ENCODE results near the gene SVOPL.
"Not testable (repeated sequence)": the region's sequence is repeated elsewhere in the genome, so short reads cannot be mapped to it uniquely, and the experiment has no call there.

The SVOPL gene

DNA sequence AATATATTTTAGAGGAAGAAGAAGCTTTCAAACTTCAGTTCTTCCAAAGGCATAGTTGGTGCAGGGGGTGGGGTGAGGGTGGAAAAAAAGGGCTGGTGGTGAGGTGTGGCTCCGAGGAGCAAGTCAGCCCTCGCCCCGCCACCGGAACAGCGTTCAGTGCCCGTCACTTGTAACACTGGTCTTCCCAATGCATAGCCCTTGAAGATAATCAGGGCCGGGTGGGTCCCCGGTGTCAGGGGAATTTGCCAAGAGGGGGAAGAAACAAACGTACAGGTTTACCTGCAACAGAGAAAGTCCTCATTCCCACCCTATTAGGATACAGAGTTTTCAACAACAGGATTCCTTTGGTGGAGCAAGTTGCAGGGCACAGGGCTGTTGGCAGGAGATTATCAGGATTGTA lies 1.5 kb downstream of the SVOPL start:
- no peak for DNase-seq

DNA sequence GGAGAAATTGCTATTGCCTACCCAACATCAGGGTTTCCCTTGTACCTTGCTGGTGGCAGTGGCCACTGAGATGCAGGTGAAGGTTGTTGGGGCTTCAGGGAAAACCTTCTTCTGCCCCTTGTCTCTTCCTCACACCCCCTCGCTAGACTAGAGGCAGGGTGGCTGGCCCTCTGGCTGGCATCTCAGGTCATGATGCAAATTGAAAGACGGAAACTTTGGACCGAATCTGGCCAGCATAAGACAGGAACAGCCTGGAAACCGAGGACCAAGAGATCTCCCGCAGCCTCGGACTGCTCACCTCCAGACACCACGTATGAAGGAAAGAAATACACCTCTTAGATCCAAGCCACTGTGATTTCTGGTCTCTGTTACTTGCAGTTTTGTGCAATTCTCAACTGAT lies 2.9 kb downstream of the SVOPL start:
- no peak for DNase-seq

DNA sequence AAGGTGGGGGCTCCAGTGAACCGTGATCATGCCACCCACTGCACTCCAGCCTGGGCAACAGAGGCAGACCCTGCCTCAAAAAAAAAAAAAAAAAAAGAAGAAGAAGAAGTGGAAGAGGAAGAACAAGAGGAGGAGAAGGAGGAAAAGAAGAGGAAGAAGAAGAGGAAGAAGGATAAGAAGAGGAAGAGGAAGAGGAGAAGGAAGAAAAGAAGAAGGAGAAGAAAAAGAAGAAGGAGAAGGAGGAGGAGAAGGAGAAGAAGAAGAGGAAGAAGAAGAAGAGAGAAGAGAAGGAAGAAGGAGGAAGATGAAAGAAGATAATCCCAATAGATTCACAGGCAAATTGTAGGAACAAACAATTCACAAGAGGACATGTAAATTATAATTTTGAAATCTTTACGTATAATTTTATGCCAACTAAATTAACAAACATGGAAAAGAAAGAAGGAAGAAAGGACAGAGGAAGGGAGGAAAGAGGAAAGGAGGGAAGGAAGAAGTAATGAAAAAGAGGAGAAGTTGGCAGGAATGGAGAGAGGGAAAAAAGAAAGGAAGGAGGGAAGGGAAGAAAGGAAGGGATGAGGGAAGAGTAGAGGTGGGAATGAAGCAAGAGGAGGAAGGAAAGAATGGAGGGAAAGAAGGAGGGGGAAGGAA lies 3.5 kb downstream of the SVOPL start:
- DNase-seq, result no peak

DNA sequence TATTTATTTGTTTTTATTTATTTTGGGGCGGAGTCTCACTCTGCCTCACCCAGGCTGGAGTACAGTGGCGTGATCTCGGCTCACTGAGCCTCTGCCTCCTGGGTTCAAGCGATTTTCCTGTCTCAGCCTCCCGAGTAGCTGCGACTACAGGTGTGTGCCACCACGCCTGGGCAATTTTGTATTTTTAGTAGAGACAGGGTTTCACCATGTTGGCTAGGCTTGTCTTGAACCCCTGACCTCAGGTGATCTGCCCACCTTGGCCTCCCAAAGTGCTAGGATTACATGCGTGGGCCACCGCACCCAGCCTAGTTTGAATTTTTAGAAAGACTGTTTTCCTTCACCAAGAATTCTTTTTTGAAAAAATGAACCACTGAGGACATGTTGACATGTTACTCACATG lies 5.4 kb downstream of the SVOPL start:
- not testable (repeated sequence) for DNase-seq

DNA sequence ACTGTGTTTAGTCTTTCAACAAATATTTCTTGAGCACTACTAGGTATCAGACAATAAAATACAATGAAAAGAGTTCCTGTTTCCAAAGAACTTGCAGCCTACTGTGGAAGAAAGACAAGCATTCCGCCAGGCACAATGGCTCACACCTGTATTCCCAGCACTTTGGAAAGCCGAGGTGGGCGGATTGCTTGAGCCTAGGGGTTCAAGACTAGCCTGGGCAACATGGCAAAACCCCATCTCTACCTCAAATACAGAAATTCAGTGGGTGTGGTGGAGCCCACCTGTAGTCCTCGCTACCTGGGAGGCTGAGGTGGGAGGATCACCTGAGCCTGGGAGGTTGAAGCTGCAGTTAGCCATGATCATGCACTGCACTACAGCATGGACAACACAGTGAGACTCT lies 6.1 kb downstream of the SVOPL start:
- no peak for DNase-seq

DNA sequence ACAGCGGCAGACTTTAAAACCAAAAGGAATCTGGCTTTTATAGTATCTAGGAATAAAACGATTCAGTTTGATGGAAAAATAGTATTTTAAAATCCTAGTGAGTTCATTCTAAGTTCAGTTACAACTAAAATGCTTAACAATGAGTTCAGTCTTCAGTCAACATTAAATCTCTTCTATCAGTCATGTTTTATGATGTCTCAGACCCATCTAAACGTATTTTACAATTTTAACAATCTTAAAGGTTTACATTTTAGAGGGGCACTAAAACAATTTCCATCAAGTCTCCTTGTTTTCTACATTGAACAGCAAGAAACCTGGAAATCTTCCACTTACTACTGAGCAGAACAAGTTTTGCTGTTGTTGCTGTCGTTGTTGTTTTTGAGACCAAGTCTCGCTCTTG lies 10.0 kb downstream of the SVOPL start:
- no peak for DNase-seq

DNA sequence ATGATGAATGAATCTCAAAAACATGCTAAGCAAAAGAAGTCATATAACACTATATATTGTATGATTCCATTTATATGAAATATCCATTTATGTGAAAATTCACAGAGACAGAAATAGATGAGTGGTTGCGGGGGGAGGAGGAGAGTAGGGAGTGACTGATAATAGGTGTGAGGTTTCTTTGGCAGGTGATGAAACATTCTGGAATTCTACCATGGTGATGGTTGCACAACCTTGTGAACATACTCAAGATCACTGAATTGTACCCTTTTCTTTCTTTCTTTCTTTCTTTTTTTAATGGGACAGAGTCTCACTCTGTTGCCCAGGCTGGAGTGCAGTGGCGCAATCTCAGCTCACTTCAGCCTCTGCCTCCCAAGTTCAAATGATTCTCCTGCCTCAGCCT lies 10.7 kb downstream of the SVOPL start:
- DNase-seq, result no peak

DNA sequence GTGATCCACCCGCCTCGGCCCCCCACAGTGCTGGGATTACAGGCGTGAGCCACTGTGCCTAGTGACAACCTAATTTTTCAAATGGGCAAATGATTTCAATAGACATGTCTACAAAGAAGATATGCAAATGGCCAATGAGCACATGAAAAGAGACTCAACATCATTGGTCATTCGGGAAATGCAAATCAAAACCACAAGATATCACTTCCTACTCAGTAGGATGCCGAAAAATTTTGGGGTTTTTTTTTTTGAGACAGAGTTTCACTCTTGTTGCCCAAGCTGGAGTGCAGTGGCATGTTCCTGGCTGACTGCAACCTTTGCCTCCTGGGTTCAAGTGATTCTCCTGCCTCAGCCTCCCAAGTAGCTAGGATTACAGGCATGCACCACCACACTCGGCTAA lies 13.1 kb downstream of the SVOPL start:
- not testable (repeated sequence) for DNase-seq

DNA sequence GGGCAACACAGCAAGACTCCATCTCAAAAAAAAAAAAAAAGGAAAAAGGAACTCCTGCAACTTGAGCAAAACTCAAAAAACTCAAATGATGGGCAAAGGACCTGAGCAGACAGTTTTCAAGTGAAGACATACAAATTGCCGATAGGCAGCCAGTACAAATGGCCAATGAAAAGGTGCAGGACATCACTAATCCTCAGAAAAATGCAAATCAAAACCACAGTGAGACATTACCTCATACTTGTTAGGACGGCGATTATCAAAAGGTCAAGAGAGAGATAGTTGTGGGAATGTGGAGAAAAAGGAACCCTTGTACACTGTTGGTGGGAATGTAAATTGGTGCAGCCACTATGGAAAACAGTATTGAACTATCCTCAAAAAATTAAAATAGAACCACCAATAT lies 16.8 kb downstream of the SVOPL start:
- no peak for DNase-seq

DNA sequence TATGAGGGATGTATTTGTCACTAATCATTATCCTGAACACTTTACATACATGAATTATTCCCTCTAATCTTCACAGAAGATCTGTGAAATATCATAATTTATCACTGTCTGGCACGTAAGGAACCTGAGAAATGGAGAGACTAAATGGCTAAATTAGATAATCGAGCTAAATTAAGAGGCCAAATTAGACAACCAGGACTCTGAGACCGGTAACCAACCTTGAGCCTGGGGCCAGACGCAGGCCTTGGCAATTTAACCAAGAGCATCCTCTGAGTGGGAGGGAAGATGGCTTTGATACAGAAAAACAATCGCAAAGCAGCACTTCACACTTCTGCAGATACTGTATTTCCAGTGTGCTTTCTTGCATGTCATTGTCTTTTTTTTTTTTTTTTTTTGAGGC lies 21.4 kb downstream of the SVOPL start:
- no peak for DNase-seq

DNA sequence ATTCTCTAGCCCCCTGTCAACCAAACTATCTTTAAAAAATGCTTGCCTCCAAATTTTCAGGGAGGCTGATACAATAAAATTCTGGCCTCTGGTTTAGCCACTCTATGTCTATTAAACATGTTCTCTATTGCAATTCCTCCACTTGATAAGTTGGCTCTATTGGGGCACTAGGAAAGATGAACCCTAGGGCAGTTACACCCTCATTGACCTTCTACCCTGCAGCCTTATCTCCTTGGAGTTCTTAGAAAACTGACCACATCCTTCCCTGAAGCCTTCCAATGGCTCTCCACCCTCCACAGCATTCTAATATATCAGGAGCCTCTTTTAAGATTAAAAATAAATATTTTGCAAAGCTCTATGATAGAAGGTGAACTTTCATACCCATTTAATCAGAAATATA lies 30.6 kb downstream of the SVOPL start:
- DNase-seq, result no peak

DNA sequence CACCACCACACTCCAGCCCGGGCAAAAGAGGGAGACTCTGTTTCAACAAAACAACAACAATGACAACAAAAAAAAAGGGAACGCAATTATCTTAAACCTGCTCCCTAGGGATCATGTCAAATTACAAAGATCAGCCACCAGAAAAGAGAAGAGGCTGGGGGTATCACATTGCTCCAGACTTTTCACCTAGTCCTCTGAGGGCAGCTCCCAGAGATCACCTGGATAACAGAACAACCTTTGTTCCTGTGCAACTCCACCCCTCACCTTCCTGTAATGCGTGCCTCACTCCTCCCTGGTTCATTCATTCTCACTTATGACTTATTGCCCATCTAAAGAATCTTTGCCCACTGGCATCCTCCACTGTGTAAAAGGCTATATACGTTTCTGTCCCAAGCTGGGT lies 31.8 kb downstream of the SVOPL start:
- no peak for DNase-seq

DNA sequence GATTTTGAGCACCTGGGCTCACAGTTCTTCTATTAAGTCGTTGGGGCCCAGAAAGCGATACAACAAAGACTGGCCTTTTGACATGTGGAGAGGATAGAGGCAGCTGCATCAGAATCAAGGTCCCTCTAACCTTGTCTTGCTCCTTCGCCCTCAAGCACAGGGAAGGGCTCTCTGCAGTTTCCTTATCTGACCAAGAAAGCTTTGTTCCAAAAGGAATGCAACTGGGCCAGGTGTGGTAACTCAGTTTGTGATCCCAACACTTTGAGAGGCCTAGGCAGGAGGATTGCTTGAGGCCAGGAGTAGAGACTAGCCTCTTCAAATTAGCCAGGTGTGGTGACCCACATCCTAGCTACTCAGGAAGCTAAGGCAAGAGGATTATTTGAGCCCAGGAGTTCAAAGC lies 32.2 kb downstream of the SVOPL start:
- DNase-seq, result no peak

DNA sequence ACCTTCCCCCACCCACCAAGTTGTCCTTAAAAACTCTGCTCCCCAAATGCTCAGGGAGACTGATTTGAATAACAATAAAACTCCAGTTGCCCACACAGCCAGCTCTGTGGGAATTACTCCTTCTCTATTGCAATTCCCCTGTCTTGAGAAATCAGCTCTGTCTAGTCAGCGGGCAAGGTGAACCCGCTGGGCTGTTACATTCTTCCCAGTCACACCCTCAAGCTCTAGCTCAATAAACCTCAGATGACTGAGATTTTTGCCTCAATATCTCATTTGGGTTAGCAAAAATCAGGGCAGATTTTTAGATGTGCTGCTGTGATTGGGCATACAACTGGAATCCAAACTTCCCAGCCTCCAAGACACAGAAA lies 32.9 kb downstream of the SVOPL start:
- no peak for DNase-seq

DNA sequence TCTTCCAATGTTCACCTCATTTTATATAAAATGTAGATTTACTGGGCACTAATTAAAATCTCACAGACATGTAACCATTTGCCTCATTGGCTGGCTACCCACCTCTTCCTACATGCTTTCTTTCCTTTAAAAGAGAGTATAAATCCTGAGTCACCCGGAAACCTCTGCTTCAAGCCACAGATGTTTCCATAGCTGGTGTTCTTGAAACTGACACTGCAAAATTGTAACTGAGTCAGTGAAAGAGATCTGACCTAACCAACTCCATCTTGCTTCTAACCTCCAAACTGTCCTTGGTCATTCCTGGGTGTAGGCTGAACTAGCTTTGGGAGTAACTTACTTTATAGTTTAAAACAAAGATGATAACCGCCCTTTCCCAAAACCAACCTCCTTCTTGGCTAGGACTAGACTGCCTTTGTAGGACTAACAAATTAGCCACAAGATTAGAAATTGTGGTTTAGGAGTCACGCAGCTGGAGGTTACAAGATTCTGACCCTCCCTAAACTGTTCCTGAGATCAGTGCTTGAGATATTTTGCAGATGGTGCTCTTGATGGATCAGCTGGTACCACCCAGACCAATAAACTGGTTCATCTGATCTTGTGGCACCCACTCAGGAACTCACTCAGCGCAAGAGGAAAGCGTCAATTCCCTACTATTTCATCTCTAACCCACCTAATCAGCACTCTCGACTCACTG lies 33.5 kb downstream of the SVOPL start:
- no peak for DNase-seq

DNA sequence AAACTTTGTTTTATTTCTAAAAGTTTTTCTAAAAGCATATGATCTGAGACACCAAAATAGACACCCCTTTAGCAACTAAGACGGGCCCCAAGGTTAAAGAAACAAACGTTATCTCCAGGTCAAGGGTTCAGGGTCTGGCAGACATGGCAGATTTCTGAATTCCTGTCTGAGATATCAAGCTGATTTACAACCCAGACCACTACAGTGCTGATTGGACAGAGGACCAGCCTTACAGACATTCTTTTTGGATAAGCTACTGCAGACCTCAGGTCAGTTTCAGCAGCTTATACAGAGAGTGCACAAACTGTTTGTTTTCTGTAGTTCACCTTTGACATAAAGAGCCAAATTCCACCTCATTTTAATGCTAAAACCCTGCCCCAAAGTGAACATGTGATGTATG lies 34.8 kb downstream of the SVOPL start:
- DNase-seq, result no peak

DNA sequence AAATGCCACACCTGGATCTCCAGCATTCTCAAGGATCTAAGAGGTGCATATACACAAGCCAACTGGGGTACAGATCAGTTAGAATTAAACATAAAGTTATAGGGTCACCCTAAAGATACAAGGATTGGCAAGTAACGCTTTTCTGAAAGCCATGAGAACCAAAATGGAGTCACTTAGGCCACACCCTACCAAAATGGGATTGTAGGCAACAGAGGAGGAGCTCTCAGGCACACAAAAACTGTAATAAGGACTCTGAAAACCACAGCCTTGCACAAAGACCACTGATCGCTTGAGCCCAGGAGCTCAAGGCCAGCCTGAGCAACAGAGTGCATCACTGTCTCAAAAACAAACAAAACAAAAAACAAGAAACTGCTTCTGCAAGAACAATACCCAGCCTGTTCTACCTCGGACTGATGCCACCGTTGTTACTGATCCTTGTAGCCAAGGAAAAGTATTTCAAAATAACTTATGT lies 35.5 kb downstream of the SVOPL start:
- DNase-seq, result no peak

DNA sequence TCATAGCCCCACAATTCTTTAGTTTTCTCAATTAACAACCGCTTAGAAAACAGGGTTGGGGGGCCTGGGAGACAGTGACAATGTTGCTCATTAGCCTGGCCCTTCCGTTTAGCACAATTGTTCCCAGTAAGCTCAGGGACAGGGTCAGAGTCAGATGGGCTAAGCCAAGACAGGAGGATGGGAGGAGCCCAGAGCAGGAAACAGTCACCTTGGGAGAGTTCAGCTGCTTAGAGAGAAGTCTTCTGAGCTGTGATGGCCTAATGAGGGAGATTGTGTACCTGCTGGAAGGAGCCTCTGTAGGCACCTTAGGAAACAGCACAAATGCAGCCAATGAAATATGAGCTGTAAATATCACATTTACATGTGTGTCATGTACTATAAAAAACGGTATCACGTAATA lies 35.9 kb downstream of the SVOPL start:
- DNase-seq, result no peak

DNA sequence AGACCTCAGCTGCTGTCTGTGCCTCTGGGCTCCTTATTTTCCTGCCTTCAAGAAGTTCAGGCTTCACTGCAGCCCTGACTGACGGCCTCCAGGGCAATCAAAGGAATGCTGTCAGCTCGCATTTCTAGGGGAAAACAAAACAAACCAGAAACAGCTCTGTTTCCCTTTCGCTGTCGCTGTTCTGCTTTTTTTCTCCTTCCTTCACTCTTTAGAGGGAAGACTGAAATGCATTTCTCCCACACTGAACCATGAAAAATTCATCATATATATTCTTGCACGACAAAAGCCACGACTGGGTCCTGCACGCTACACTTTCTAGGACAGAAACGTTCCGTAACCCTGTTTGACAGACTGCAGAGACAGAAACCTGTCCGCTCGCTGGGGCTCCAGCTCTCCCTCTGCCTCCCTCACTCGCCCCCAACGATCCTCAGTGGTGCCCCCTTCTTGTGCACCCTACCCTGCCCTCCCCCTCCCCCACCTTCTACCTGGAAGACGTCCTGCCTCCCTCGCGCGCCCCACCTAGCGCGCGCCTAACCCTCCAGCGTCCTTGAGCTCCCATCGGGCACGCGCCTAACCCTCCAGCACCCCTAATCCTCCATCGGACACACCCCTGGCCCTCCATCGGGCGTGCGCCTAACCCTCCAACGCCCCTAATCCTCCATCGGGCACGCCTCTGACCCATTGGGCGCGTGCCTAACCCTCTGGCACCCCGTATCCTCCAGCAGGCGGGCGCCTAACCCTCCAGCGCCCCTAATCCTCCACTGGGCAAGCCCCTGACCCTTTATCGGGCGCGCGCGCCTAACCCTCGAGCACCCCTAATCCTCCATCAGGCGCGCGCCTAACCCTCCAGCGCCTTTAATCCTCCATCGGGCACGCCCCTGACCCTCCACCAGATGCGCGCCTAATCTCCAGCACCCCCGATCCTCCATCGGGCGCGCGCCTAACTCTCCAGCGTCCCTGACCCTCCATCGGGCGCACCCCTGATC lies 37.1 kb downstream of the SVOPL start:
- DNase-seq, result no peak

DNA sequence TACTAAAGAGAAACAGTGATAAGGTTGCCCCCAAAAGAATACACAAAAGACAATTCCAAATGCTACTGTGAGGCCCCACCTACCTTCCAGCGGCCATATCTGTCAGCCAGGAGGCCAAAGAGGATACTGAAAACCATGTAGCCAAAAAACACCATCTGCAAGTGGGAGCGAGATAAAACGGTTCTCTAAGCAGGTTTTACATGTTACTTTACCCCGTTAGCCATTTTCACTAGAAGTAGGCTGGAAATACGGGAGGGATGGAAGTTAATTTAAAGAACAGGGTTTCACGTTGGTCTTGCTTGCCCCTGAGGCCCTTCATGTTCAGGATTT lies 38.2 kb downstream of the SVOPL start:
- no peak for DNase-seq

DNA sequence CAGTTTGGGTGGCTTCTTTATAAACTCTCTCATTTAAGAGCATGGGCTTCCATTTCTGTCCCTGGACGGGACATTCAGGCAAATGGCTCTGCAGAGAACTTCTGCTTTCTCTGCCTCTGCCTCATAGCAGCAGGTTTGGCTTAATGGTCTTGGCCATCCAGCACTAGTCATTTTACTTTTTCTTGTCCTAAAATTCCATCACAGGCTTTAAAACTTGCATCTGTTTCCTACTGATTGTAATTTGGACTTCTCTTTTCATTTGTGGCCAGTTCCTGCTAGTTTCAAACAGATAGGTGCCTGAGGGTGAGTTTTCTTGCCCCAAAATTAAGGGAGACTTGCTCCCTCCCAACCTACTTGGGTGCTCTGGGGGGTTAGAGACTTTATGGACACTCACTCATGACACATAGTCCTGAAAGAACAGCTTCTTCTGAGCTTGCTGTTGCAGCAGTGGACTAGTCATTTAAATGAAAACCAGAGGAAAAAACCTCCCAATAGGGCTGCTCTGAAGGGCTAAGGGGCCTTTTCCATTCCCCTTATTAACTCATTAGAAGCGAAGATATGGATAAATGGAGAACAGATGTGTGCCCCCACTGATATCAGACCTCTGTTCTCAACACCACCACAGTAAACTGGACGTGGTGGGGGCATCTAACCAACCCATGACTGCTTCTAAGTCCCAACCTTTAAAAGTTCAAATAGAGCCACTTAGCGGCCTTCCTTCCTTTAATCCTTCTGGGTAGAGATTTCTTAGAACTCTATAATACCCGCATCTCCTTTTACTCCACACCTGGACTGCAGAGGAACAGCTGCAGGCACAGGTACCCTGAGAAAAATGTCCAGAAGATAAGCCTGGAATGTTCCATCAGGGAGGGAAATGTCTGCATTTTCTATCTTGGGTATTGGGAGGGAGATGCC lies 38.8 kb downstream of the SVOPL start:
- DNase-seq, result no peak

DNA sequence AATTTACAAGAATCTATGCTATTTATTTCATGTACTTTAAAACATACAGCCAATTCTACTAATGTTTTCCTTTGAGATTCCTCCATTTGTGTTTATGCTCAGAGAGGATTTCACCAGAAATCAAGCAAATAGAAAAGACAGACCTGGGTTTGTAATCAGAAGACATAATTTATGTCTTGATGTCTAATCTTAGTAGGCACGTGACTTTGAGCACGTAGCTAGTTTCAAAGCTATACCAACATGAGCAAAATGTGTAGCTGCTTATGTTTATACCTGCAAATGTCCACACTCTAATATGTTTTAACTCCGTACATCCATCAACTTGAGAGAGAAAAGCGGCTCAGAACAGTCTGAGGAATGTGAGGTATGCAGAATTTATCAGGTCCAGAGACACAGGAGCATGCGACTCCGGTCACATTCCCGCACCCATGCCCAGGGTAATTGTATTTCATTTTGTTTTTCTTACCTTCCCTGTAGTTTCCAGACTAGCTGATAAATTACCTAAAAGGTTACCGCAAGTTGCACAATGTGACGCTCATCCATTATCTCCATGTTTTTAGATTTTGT lies 40.0 kb downstream of the SVOPL start:
- DNase-seq, result no peak

DNA sequence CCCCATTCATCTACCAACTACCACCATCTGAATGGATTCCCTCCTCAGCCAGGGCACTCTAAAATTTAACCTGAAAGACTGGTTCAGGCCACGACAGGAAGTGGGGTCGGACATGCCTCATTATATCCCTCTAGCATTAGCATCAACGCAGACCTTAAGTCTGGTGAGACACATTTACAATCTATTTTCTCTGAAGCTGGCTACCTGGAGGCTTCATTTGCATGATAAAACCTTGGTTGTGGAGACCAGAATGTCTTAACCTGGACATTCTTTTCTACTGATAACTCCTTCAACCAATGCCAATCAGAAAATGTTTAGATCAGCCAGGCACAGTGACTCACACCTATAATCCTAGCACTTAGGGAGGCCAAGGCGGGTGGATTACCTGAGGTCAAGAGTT lies 42.3 kb downstream of the SVOPL start:
- DNase-seq, result no peak

Data from activated gamma-delta T cell treated with Interleukin-2 at 50 U/mL for 16 hours (primary cell).